Urothelium cell line (cell line): ENCODE measurements around the gene CA4.
A peak's percentile ranks its signal among the peaks of the same experiment; 100 is the strongest.

Experiments used
- DNase-seq: peaks from one replicate; pipeline ENCODE4 v3.0.0; 2011; ENCODE audit warnings: low spot score, mixed read lengths
- FAIRE-seq: peaks from 2 replicates; lab custom pipeline; 2011; peaks lifted over from hg19 to GRCh38; lab: Jason Lieb, UNC

Gene CA4

DNA sequence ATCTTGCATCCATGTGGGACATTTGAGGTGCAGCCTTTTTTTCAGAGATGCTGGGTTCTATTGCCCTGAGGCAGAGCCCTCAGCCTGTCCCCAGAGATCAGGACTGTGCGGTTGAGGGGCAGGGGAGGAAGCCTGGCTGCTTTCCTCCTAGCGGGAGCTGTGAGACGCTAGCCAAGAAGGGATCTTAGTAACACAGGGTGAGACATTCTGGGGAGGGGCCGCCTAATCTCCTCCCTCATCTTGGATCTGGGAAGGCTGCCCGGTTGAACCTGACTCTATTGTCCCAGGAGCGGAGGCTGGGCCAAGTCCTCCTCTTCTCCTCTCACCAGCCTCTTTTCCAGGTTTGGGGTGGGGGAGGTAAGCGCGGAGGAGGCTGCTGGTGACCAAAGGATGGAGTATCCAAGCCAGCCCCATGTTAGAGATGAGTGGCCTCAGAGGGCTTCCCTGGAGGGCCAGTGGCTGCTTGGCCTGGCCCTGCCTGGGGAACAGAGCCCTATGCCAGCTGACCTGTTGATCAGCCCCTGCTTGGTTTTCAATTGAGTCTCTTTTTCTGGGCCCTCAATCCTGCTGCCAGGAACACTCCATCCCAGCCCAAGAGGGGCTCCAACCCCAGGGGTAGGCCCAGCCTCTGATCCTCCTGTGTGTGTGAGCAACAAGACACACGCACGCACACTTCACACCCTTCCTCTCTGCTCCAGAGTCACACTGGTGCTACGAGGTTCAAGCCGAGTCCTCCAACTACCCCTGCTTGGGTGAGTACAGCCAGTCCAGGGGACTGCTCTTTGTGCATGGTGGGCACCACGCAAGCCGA, 5.0 kb downstream of the CA4 start:
- FAIRE-seq (peak; percentile 77), DNase-seq (peak; percentile 71)

DNA sequence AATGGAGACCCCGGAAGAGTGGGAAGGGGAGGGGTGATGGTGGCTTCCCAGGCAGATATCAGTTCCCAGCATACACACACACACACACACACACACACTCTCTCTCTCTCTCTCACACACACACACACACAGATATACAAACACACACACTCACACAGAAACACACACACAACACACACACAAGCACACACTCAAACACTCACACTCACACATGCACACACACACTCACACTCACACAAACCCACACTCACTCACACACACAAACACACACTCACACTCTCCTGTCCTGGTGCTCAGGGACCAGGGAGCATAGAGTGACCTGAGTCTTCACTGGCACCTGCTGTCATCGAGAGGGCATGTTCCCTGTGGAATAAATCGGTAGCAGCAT, 5.6 kb downstream of the CA4 start:
- peak; percentile 100 for FAIRE-seq
- DNase-seq, result no peak

DNA sequence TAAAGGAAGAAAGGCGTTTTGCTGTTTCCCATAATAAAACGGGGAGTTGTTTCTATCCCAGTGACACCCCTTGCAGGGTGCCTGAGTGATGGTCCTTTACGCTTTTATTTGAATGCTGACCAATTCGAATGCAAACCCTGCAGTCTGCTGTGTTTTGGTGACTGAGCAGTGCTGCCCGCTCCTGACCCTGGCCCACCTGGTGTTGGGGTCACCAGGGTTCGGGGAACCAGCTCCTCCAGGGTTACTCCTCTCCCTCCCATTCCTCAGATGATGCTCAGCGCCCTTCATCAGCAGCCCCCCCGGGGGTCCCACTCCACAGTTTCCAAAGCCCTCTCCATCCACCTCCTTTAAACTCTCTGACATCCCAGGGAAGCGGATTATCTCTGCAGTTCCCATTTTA, 6.0 kb downstream of the CA4 start:
- FAIRE-seq, result no peak

DNA sequence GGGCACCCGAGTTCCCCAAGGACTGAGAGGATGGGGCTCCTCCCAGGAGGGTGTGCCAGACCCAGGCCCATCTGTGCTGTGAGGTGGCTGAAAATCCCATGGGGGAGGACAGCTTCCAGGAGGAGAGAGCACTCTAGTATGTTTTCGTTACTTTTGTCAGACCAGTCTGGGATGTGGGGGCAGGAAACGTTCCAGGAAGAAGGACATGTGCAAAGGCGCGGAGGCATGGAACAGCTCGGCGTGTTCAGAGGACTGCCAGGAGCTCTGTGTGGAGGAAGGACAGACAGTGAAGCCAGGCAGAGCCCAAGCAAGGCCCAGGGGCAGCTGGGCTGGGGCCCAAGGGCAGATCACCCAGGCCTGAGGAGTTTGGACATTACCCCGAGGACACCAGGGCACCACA, 7.0 kb downstream of the CA4 start:
- peak; percentile 86 for FAIRE-seq
- DNase-seq, result no peak

More for the DNA sequence above, 6.0 kb downstream of the CA4 start:
- DNase-seq, result no peak

DNA sequence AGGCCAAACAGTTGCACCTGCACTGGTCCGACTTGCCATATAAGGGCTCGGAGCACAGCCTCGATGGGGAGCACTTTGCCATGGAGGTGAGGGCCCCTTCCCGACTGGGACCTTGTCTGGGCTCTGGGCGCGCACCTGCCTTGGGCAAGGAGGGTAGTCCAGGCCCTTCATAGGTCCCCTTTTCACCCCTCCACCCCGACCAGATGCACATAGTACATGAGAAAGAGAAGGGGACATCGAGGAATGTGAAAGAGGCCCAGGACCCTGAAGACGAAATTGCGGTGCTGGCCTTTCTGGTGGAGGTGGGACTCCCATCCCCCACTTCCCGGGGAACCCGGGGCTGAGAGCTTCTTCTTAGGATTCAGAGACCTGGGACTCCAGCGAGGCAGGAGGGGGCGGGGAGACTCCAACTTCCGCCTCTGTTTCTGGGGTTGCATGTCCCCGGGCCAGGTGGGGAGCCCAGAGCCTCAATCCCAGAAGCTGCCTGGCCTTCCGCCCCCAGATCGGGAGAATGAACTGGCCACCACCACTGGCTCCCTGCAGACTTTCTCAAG, 7.8 kb downstream of the CA4 start:
- FAIRE-seq, result peak; percentile 20

DNA sequence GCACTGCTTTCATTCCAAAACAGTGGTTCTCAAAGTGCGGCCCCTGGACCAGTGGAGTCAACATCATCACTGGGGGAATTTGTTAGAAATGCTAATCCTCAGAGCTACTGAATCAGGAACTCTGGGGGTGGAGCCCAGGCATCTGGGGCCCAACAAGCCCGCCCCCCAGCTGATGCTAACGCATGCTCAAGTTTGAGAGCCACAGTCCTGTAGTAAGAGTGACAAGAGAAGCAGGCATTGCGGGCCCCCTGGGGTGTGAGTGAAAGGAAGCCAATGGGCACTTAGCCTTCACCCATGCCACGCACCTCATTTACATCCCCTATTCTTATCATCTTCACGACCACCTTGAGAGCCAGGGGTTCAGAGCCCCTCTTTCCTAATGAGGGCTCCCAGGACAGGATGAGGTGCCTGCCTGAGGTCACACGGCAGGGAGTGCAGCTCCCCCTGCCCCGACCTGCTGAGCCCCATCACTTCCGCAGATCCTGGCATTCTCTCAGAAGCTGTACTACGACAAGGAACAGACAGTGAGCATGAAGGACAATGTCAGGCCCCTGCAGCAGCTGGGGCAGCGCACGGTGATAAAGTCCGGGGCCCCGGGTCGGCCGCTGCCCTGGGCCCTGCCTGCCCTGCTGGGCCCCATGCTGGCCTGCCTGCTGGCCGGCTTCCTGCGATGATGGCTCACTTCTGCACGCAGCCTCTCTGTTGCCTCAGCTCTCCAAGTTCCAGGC, 9.1 kb downstream of the CA4 start:
- DNase-seq (no peak), FAIRE-seq (peak; percentile 65)

More for the DNA sequence above, 7.8 kb downstream of the CA4 start:
- no peak for DNase-seq

DNA sequence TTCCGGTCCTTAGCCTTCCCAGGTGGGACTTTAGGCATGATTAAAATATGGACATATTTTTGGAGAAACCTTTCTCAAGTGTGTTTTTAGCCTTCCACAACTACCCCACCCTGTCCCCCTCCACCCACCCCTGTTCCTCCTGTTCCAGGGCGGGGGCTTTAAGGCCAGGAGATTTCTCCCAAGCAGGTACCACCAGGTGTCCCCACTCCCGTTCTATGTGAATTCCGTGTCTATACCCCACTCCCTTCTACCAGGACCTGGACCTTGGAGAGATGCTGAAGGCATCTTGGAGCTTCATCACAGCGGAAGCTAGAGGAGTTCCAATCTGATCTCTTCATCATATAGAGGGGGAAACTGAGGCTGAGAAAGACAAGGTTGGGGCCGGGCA, 9.7 kb downstream of the CA4 start:
- FAIRE-seq (peak; percentile 77), DNase-seq (no peak)

DNA sequence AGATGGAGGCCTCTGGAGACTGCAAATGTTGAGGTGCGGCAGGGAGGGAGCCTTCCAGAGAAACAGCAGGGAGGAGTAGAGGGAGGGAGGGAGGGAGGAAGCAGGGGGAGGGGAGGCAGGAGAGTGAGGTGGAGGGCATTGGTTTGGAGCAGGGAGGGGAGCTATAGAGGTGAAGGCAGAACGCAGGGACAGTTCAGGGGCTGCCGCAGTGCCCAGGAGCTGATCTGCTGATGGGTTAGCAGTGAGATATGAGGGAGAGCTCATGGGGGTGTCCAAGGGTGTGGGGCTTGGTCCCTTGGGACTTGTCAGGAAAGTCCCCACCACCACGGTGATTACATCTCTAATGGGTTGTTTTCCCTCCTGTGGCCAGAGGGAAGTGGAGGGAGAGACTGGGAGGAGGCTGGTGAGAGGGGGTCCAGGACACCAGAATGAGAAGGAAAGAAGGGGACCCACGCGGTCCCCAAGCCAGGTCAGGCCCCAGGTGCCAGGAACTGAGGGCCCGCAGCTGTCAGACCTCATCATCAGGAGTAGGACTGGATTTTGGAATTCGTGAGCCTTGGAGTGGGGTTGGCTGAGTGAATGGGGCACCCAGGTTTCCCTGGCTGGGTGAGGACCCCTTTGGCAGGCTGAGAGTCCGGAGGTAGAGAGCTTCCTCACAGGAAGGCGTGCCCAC, 11.2 kb downstream of the CA4 start:
- FAIRE-seq (peak; percentile 82), DNase-seq (no peak)

DNA sequence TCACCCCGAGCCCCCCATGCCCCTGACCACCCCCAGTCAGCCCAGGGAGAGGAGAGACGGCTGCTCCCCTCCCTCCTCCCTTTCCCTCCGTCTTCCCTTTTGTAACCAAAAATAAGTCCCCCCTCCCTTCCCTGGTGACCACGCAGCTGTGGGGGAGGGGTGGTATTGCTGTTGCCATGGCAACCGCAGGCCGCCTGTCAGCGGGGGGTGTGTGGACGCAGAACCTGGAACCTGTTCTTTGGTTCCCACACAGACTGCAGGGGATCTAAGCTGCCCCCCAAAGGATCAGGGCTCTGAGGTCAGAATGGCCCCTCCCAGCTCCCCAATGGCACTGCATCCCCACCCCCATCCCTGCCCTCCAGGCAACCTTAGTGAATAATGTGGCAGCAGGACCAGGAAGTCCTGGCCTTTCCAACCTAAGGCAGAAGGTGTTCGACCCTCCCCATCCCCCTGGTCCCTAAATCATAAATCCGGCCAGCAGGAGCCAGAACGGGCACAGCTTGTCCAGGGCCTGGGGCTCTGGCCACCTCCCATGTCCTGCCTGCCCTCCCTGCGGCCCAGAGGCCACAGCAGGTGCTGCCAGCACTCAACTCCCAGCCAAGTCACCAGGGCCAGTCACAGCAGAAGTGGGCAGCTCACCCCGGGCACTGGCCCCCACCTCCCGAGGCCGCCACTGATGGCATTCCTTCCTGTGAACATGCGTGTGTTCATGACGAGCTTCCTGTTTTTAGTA, 12.0 kb downstream of the CA4 start:
- DNase-seq (no peak), FAIRE-seq (peak; percentile 75)

DNA sequence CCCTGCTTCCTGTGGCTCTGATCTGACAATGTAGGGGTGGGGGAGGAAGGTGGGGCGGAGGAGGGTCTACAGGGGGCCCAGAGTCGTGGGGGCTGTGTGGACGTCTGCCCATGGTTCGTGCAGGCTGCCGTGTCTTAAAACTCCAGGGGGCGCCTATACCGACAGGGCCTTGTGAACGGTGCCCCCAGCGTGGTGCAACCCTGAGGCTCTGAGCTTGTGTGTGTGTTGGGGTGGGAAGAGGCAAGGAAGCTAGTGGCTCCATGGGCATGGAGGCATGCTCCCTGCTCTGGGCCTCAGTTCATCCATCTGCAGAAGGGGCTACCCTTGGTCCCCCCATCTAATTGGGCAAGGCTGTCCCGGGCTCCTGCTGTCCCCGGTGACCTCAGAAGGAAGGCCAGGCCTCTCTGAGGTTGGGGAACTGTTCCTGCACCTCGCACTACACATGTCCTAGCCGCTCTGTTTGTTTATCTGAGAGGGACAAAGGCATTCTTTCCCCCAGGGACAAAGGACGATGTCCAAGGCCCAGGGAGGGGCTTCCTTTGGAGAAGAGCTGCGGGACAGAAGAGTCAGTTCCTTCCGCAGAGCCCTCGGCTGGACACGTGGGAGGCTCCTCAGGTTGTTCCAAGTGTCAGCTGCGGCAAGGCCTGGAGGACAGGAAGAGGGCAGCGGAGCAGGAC, 13.5 kb downstream of the CA4 start:
- FAIRE-seq (peak; percentile 75), DNase-seq (peak; percentile 23)

DNA sequence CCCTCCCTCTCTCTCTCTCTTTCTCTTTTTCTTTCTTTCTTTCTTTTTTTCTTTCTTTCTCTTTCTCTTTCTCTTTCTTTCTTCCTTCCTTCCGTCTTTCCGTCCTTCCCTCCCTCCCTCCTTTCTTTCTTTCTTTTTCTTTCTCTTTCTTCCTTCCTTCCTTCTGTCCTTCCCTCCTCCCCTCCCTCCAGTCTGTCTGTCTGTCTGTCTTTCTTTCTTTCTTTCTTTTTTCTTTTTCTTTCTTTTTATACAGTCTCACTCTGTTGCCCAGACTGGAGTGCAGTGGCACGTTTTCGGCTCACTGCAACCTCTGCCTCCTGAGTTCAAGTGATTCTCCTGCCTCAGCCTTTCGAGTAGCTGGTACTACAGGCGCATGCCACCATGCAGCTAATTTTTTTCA, 14.4 kb downstream of the CA4 start:
- DNase-seq, result no peak
- FAIRE-seq, result peak; percentile 30

DNA sequence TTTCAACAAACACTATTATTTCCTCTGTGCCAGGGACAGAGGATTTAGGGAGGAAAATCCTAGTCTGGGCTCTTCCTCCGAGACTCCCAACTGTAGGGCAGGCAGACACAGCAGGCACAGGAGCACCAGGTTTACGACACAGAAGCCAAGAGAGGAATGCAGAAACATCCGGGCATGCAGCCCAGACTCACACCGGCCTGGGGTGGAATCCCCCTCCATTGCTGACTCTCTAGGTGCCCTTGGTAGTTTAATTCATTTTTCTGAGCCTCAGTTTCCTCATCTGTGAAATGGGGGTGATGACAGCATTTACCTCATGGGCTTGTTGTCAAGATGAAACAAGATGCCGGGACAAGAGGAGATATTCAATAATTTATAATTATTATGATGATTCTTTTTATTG, 14.9 kb downstream of the CA4 start:
- FAIRE-seq (peak; percentile 70), DNase-seq (peak; percentile 39)

DNA sequence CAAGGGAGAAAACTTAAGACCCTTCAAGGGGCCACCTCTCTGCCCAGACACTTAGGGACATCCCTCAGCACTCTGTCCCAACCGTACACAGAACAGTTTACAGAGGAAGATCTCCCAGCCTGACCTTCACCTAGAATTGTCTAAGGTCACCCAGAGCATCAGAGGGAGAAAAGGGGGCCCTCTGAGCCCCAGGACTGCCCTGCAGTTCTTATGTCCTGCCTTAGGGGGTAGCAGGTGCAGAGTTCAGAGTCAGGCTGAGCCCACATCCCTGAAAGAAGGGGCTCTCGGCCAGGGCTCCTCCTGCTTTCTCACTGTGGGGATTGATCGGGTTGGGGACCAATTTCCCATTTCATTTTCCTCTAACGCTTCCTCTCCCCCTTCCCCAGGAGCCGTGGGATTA, 15.4 kb downstream of the CA4 start:
- FAIRE-seq, result no peak
- peak; percentile 14 for DNase-seq

DNA sequence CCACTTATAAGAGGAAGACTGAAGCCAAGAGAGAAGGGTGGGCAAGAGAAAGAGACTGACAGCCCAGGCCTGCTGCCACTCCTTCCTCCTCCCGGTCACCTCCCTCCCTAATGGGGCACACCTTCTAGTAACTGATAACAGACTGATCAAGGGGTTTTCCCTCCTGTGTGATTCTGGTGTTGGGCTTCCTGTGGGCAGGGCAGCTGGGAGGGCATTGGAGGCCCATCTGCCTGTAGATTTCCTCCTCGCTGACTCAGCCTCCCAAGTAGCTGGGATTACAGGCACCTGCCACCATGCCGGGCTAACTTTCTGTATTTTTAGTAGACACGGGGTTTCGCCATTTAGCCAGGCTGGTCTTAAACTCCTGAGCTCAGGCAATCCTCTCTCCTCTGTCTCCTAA, 16.2 kb downstream of the CA4 start:
- DNase-seq, result peak; percentile 40
- FAIRE-seq, result peak; percentile 74

DNA sequence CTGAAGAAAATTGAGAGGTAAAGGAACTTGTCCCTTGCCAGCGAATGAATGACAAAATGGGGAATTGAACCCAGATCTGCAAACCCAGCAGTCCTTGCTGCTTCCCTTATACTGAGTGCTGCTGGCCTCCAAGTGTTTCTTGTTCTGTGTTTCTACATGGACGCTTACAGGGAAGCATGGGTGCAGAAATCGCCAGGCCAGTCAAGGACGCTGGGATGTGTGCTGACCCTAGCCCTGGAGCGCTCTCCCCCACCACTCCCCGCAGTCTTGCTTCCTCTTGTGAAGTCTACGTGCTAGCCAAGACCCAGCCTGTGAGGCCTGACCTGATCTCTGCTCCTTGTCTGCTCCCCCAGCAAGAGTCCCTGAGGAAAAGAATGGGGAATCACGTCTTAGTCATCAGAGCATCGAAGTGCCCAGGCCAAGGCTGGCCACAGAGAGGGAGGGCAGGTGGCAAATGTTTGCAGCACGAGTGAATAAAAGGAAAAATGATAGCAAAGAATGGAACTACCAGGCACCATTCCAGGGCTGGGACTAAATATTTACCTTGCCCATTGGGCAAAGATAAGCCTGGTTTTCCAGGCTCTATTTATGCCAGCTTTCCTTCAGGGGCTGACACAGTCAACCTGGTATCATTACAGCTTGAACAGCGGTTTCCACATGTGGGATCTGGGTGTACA, 17.4 kb downstream of the CA4 start:
- DNase-seq, result no peak
- peak; percentile 93 for FAIRE-seq

DNA sequence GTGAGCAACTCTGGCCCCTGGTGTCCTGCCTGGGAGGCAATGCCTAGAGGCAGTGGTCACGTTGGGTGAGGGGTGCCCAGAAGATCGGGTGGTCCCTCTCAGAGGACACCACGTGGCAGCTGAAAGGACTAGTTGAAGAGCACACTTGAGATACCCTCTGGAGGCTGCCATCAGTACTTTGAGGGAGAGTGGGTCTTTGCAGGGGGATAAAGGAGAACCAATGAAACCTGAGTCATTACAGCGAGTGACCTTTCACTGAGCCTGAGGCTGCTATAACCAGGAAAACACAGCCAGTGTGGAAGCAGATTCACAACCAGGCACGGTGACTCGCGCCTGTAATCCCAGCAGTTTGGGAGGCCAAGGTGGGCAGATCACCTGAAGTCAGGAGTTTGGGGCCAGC, 18.9 kb downstream of the CA4 start:
- DNase-seq (no peak), FAIRE-seq (peak; percentile 75)

DNA sequence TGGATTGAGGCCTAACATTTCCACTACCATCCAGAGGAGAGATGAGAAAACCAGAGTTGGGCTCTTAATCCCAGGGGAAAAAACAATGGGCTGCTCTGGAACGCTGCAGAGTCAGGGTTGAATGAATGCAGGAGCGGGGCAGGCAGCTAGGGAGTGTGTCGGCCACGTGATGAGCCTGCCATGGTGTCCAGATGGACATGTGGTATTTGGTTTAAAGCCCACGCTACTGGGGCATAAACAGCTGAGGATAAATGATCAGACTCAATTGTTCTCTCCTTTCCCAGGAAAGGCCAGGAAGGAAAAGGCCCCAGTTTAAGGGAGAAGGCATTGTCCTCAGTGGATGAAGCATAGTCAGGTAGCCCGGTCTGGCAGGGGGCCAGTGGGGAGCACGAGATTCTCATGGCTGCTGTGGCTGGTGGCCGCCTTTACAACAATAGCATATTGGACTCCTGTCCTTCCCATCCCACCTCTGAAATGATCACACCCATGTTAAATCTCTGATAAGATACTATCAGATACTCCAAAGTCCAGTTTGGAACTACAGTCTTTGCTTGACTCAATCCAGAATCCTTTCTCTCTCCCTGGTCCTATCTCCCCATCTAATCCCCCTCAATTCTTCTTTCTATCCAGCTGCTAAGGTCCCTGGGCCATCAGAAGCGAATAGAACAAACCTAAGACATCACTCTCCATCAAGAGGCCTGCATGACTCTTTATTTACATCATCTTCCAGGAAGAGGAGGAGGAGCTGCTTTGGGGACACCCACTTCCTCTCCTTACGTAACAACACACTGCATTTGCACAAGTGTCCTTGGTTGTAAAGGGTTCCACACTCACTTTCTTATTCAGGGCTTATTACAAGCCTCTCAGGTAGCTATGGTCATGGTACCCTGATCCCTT, 20.4 kb downstream of the CA4 start:
- no peak for FAIRE-seq
- DNase-seq, result peak; percentile 30
